SKM-1 (cell line): ENCODE measurements around the gene GUCY2D.

Experiments
- DNase-seq: peaks from one replicate; lab custom pipeline; 2025; ENCODE audit not compliant: unreplicated experiment; lab: John Stamatoyannopoulos, UW

The GUCY2D gene

DNA sequence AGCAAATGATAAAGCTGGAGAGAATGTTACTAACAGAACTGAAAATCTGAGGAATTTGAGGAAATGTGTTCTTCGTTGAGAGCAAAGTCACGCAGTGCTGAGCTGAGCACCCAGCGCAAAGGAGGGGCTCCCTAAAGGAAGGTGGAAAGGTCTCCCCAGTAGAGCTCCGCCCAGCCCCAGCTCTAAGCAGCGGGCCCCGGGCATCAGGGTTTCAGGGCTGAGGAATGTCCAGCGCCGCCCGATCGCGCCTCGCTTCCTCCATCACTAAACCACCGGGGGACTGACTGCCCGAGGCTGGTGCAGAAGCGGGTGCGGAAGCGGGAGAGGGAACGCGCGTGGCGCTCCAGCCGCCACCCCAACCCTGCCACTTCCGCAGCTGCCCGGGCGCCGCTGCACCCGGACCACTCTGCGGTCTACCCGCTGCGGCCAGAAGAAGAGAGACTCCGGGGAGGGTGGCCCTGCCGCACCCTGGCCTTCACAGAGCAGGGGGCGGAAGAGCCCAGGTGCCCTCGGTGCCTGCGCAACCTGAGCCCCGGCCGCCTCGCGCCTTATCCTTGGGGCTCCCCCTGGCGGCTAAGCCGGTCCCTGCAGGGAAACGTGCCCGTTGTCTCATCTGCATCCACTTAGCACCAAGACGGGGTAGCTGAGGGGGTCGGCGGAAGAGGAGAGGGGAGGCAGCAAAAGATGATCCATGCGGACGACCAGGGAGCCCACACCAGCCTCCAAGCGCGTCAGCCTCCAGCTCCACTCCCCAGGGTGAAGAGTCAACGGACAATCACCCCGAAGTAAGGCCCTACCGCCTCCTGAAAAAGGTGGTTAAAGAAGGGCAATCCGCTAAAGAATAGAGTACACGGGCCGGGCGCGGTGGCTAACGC is 12.4 kb upstream of the GUCY2D start:
- peak; percentile 44 for DNase-seq

DNA sequence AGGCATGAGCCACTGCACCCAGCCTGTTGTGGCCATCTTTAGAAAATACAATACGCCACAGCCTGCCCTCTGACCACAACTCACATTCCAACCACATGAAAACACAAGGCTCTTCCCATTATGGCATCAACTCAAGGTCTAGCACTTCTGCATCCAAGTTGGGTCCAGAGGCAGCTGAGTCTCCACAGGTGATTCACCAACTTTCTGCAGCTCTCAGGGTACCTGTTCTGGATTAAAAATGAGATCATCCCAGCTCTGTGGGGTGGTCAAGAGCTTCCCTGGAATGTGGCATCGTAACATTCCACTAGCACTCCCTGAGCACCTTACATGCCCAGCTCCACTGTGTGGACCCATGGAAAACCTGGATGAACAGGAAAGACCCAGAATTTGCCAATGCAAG is 9.9 kb upstream of the GUCY2D start:
- no peak for DNase-seq

DNA sequence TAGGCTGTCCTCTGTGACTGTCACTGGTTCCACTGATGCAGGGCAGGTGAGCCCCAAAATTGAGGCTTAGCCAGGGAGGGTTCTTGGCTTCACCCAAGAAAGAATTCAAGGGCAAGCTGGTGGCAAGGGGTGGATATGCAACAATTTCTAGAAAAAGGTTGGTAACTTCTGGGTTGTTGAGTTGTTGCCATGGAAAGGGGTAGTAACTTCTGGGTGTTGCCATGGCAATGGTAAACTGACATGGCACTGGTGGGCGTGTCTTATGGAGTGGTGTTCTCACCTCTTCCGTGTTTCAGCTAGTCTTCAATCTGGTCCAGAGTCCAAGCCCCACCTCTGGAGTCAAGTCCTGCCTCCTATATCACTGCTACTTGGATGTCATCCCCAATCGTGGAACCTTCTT is 9.5 kb upstream of the GUCY2D start:
- no peak for DNase-seq

DNA sequence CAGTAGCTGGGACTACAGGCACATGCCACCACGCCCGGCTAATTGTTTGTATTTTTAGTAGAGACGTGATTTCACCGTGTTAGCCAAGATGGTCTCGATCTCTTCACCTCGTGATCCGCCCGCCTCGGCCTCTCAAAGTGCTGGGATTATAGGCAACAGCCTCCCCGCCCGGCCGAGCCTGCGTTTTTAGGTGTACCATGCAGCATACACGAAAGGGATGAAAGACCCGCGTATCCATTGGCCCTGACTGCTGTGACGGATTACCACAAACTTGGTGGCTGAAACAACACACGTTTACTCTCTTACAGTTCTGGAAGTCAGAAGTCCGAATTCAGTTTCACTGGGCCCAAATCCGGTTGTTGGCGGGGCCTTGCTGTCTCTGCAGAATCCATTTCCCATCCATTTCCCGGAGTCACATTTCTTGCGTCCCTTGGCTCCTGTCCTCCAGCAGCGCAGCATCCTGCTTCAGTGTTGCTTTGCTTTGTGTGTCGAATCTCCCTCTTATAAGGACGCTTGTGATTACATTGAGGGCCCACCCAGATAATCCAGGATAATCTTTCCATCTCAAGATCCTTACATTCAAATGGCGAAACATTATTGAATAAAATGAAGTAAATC is 8.3 kb upstream of the GUCY2D start:
- no peak for DNase-seq

DNA sequence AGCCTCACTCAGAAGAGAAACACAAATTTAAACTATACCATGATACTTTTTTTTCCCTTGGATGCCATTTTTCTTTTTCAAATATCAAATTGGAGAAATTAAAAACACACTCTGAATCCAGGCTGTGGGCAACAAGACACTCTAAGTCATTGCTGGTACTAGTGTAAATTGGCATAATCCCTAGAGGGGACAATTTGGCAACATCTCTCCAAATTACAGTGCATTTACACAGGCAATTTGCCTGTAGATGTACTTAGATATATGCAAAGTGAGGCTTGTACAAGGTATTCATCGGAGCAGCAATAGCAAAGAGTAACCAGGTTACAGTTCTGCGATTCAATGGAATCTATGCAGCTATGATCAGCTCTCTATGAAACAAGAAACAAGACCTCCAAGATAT is 6.7 kb upstream of the GUCY2D start:
- no peak for DNase-seq

DNA sequence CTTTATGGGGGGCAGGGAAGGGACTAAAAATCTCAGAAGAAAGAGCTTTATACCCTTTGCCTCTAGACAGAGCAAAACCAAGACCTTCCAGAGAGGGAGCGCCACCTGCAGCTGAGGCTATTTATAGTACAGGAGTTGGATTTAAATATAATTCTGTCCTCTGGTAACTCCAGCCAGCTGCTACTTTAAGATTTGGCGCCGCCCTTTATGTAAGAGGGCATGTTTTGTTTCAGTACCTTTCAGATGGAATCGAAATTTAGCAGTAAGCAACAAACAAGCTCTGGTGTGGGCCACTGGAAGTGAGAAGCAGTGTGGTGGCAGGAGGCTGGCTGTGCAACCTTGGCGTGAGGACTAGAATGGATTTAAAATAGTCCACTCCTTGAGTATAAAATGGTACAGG is 5.2 kb upstream of the GUCY2D start:
- DNase-seq: no peak

DNA sequence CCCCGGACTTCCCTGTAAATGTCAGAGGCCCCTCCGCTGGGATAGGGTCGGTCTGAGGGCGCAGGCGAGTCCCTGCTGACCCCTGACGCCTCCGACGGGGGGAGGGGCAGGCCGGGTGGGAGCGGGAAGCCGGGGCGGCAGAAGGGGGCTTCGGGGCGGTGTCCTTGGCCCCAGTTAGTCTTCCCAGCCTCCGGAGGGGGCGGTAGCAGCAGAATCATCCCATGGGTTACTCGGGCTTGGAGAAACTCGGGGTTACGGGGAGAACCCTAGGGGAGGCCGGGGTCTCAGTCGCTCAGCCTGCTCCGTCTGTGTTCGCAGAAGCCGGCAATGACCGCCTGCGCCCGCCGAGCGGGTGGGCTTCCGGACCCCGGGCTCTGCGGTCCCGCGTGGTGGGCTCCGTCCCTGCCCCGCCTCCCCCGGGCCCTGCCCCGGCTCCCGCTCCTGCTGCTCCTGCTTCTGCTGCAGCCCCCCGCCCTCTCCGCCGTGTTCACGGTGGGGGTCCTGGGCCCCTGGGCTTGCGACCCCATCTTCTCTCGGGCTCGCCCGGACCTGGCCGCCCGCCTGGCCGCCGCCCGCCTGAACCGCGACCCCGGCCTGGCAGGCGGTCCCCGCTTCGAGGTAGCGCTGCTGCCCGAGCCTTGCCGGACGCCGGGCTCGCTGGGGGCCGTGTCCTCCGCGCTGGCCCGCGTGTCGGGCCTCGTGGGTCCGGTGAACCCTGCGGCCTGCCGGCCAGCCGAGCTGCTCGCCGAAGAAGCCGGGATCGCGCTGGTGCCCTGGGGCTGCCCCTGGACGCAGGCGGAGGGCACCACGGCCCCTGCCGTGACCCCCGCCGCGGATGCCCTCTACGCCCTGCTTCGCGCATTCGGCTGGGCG is 542 bp downstream of the GUCY2D start:
- no peak for DNase-seq

DNA sequence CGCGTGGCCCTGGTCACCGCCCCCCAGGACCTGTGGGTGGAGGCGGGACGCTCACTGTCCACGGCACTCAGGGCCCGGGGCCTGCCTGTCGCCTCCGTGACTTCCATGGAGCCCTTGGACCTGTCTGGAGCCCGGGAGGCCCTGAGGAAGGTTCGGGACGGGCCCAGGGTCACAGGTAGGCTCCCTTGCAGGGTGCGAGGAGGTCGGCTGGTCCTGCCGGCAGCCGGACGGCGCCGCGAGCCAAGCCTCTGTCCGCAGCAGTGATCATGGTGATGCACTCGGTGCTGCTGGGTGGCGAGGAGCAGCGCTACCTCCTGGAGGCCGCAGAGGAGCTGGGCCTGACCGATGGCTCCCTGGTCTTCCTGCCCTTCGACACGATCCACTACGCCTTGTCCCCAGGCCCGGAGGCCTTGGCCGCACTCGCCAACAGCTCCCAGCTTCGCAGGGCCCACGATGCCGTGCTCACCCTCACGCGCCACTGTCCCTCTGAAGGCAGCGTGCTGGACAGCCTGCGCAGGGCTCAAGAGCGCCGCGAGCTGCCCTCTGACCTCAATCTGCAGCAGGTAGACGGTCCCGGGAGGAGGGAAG is 1.3 kb downstream of the GUCY2D start:
- no peak for DNase-seq

DNA sequence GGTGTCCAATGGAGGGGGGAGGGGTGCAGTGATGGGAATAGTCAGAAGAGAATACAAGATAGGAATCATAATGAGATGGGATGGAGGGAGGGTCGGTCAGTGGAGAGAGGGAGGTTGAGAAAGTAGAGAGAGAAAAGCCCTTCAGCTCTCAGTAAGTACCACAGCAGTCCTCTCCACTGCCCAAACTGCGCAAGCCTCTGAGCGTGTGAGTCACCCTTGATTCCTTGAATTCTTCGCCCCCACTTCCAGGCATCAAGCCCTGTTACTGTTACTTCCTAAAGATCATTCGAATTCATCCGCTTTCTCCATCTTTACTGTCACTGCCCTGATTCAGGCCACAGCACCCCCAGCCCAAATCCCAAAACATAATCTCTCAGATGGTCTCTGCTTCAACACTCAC is 2.5 kb downstream of the GUCY2D start:
- no peak for DNase-seq

DNA sequence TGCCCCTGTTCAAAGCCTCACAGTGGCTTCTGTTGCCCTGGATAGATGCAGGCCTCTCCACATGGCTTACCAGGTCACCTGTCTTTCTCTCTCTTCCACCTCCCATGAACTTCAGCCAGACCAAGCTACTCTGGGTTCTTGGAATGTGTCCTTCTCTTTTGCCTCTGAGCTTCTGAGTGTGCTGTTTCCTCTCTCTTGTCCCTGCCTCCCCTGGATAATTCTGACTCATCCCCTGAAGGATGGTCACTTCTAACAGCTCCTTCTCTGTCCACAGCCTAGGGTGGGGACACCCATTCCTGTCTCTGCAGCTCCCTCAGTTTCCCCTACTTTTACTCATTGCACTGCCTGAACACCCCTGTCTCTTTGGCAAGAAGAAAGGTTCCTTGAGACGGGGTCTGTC is 2.9 kb downstream of the GUCY2D start:
- DNase-seq: no peak

DNA sequence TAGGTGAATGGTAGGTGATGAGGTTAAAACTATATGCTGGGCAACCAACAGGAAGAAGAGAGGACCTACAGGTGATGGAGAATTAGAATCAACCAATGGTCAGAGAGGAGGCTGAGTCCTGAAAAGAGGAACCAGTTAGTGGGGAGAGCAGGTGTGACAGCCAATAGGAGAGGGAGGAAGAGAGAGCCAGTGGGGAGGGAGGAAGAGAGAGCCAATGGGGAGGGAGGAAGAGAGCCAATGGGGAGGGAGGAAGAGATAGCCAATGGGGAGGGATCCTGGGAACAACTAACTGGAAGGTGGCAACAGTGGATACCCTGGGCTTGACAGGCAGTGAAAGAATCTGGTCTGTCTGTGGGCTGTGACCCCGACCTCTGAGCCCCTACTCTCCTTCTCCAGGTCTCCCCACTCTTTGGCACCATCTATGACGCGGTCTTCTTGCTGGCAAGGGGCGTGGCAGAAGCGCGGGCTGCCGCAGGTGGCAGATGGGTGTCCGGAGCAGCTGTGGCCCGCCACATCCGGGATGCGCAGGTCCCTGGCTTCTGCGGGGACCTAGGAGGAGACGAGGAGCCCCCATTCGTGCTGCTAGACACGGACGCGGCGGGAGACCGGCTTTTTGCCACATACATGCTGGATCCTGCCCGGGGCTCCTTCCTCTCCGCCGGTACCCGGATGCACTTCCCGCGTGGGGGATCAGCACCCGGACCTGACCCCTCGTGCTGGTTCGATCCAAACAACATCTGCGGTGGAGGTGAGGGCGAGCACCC is 3.7 kb downstream of the GUCY2D start:
- DNase-seq: no peak

DNA sequence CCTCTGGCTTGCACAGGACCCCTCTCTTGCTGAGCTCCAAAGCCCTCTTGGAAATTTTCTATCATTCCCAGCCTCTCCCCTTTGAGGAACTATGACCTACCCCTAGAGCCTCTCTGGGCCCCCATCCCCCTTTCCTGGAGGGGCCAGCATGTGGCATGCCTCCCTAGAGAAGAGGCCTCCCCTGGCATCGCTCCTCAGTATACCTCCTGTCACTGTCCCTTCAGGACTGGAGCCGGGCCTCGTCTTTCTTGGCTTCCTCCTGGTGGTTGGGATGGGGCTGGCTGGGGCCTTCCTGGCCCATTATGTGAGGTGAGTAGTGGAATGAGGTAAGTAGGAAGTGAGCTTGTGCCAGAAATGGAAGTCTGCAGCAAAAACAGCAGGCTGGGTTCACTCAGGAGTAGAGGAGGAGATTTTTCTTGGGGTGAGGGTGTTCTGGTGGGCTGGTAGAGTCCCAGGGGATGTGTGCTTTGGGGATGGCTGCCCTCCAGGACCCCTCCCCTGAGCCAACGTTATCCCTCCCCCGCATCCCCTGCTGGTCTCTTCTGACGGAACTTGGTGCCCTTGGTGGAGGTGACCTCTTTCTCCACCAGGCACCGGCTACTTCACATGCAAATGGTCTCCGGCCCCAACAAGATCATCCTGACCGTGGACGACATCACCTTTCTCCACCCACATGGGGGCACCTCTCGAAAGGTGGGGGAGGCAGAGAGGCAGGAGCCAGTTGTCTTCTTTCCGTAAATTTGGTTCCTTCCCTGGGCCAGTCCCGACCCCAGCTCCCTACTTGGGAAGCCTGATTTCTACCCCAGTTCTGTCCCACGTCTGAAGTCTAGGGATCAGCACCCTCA is 4.6 kb downstream of the GUCY2D start:
- no peak for DNase-seq

DNA sequence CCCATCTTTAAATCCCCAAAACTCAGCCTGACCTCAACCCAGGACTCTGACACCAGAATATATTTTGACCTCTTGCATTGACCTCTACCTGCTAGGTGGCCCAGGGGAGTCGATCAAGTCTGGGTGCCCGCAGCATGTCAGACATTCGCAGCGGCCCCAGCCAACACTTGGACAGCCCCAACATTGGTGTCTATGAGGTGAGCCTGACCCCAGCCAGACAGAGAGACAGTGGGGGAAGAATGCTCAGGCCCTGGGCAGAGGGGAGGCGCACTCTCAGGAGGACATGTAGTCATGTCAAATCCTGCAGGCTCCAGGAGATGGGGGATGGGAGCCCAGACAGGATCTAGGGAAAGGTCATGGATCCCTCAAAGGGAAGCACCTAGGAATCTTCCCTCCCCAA is 5.4 kb downstream of the GUCY2D start:
- no peak for DNase-seq

DNA sequence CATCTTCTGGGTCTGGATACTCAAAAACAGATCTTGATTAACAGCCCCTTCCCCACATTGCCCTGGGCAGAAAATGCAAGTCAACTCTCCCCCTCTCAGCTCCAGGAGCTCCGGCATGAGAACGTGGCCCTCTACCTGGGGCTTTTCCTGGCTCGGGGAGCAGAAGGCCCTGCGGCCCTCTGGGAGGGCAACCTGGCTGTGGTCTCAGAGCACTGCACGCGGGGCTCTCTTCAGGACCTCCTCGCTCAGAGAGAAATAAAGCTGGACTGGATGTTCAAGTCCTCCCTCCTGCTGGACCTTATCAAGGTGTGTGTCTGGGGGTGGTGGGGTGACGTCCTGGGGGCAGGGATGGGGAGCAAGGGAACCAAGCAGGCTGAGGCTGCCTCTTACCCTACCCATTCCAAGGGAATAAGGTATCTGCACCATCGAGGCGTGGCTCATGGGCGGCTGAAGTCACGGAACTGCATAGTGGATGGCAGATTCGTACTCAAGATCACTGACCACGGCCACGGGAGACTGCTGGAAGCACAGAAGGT is 9.7 kb downstream of the GUCY2D start:
- DNase-seq: no peak

DNA sequence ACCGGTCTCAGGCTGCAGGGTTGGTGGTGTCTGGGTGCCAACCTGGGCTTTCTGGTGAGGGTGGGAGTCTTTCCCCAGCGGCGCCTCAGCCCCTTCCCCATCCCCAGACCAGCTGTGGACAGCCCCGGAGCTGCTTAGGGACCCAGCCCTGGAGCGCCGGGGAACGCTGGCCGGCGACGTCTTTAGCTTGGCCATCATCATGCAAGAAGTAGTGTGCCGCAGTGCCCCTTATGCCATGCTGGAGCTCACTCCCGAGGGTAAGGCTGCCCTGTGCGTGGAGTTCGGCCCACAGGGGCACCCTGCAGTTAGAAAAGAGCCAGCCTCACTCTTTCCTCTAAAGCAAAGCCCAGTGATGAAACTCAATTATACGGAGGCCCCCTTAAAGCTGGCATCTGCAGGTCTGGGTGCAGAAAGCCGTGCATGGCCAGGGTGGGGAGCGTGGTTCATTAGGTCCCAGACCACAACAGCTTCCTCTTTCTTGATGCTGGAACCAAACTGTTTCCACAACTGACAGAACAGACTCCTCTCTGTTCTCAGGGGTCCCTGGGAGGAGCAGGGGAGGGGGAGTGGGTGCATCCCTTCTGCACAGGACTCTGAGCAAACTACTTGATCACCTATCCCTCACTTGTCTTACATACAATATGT is 10.7 kb downstream of the GUCY2D start:
- DNase-seq: no peak

DNA sequence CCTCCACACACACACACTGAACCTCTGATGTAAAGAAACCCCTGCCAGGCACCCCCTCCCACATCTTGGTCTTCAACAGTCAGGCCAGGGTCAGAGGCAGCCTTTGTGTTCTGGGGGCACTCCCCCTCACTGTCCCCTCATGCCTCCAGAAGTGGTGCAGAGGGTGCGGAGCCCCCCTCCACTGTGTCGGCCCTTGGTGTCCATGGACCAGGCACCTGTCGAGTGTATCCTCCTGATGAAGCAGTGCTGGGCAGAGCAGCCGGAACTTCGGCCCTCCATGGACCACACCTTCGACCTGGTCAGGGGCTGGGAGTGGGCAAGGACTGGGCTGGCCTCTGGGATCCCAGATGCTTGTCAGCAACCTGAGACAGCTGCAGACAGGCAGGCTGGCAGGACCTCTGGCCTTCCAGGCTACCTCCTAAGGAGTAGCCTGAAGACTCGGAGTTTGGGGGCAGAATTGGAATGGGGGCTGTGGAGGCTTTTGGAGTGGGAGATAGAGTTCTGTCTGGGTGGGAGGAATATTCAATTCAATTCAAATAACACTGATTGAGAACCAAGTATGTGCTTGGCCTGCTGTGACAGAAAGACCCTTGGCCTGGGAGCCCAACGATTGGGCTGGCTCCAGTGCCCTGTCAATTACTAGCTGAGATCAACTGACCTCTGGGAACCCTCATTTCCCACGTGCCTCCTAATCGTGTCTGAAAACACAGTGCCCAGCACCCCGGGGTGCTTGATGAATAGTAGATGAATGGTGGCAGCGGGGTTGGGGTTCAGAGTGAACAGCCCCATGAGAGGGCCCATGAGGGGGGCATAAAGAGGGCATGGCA is 11.5 kb downstream of the GUCY2D start:
- no peak for DNase-seq

DNA sequence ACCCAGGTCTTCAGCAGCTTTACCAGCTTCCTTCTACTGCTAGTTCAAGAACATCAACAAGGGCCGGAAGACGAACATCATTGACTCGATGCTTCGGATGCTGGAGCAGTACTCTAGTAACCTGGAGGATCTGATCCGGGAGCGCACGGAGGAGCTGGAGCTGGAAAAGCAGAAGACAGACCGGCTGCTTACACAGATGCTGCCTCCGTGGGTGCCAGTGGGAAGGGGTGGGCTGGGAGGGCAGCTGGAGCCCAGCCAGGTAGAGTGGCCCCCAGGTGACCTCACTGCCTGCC is 12.1 kb downstream of the GUCY2D start:
- no peak for DNase-seq

DNA sequence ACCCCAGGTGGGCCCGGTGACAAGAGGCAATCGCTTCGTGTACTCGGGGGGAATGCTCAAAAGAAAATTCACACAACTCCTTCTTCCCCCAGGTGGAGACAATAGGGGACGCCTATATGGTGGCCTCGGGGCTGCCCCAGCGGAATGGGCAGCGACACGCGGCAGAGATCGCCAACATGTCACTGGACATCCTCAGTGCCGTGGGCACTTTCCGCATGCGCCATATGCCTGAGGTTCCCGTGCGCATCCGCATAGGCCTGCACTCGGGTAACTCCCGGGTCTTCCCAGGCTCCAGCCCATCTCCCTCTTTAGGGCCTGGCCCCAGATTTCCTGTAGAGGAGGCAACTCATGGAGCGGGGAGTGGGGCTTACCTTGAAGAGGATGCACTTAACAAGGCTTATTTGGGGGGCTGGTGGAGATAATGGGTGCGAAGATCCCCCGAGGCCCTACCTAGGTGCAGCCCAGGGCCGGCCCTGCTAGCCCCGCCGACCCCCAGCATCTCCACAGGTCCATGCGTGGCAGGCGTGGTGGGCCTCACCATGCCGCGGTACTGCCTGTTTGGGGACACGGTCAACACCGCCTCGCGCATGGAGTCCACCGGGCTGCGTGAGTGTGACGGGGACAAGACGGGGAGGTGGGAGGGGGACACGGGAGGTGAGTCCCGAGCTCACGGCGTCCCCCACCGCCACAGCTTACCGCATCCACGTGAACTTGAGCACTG is 13.0 kb downstream of the GUCY2D start:
- no peak for DNase-seq
